ENCODE measurements around the gene HMG20A. TPM values are rescaled to one million over a fixed set of nuclear protein-coding genes. Genes with fewer than 3 reads are reported as not detected.
A peak's percentile ranks its signal among the peaks of the same experiment; 100 is the strongest.

Gene HMG20A
- total RNA-seq, 6 experiments from 2014 or later: 26.6 to 30.5 (median 28.3) TPM

DNA sequence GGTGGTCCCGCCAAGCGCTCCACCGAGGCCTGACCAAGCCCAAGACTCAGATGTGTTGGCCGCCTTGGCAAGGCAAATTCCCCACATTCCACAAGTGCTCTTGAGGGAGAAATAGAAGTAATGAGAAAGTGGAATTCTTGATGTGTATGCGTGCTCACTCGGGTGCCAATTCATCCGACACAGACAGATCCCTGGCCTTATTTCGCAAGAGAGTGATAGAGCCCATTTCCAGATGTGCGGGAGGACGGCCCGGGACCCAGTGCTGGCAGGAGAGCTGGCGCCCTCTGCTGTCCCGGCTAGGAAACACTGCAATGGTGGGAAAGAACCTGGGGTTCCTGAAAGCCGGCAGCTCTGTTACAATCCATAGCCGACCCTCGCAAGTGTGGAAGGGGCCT is 76.0 kb downstream of the HMG20A start:
- TF ChIP-seq, protein P1, sequence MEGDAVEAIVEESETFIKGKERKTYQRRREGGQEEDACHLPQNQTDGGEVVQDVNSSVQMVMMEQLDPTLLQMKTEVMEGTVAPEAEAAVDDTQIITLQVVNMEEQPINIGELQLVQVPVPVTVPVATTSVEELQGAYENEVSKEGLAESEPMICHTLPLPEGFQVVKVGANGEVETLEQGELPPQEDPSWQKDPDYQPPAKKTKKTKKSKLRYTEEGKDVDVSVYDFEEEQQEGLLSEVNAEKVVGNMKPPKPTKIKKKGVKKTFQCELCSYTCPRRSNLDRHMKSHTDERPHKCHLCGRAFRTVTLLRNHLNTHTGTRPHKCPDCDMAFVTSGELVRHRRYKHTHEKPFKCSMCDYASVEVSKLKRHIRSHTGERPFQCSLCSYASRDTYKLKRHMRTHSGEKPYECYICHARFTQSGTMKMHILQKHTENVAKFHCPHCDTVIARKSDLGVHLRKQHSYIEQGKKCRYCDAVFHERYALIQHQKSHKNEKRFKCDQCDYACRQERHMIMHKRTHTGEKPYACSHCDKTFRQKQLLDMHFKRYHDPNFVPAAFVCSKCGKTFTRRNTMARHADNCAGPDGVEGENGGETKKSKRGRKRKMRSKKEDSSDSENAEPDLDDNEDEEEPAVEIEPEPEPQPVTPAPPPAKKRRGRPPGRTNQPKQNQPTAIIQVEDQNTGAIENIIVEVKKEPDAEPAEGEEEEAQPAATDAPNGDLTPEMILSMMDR (IDR thresholded peaks at IDR 0.05): peak; percentile 97
- H3K27ac Mint-ChIP-seq: peak overlapping the region; percentile 90
- peak; percentile 95 for DNase-seq
- H3K27me3 Mint-ChIP-seq (ENCODE audit: insufficient read depth): peaks cover 2% of the 10 kb centered on the region
- no peaks in the 10 kb centered on the region for H3K36me3 Mint-ChIP-seq (ENCODE audit: low read depth)
- H3K9me3 Mint-ChIP-seq: no peaks in the 10 kb centered on the region
- peak overlapping the region; percentile 81 for H3K4me3 Mint-ChIP-seq
- peaks cover 88% of the 10 kb centered on the region for H3K4me1 Mint-ChIP-seq (ENCODE audit: low read depth)

DNA sequence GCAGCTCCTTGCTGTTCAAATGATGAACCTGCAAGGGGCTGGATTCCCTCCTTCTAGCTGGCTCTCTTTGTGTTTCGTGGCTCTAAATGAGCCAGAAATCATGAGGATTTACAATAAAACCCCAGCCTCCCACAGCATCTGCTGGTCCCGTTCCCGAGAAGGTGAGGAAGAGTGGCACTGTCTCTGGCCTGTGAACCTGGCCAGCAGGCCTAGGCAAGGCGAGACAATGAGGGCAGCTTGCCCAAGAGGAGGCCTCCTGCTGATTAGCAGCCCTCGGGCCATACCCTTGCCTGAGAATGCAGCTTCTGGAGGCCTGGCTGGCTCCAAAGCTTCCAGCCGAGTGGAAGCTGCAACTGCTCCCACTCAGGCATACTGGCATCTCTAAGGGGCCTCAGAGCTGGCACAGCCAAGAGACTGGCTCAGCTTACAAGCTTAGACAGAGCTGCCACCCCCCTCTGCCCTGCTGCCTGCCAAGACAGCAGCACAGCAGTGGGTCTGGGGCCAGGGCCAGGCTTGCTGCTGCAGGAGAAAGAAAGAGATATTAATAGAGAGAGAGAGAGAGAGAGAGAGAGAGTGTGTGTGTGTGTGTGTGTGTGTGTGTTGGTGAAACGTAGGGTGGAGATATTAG is 76.5 kb downstream of the HMG20A start:
- Mint-ChIP-seq H3K27ac (peak overlapping the region; percentile 90), H3K4me1 (ENCODE audit: low read depth) (peaks cover 88% of the 10 kb centered on the region), H3K4me3 (peak overlapping the region; percentile 81), H3K9me3 (no peaks in the 10 kb centered on the region), H3K27me3 (ENCODE audit: insufficient read depth) (peaks cover 3% of the 10 kb centered on the region), H3K36me3 (ENCODE audit: low read depth) (no peaks in the 10 kb centered on the region)
- peak; percentile 15 for DNase-seq
- TF ChIP-seq, protein P1 (IDR thresholded peaks at IDR 0.05): peak; percentile 71

DNA sequence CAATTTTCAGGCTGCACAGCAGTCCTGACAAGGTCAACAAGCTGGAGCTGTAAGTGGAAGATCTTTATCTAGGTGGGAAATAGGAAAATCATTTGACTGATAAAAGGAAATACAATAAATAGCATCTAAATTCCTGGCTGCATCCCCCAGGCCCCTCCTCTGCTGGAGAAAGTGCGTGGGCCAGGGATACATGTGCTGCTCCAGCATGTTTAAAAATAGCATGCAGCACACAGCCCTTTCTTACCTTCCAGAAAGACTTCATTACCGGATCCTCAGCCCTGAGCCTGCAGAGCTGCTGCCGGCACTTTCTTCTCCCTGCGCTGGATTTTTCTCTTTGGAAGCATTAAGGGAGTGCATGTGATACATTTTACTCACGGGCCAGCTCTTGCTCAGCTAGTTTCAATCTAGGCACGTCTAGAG is 77.3 kb downstream of the HMG20A start:
- Mint-ChIP-seq H3K27me3 (ENCODE audit: insufficient read depth) (peaks cover 5% of the 10 kb centered on the region), H3K4me3 (peak overlapping the region; percentile 81), H3K4me1 (ENCODE audit: low read depth) (peaks cover 81% of the 10 kb centered on the region), H3K27ac (peak overlapping the region; percentile 90; the same call in 1 of the 2 replicates), H3K36me3 (ENCODE audit: low read depth) (no peaks in the 10 kb centered on the region), H3K9me3 (no peaks in the 10 kb centered on the region)
- TF ChIP-seq, protein P1 (IDR thresholded peaks at IDR 0.05): no peak
- DNase-seq: peak; percentile 34

GRCh38 chr15:77499087-77499760 is 78.5 kb downstream of the HMG20A start:
- Mint-ChIP-seq H3K27ac (peak overlapping the region; percentile 5; the same call in 1 of the 2 replicates), H3K4me3 (no peak overlapping the region), H3K27me3 (ENCODE audit: insufficient read depth) (peaks cover 5% of the 10 kb centered on the region; the same call in 1 of the 2 replicates), H3K4me1 (ENCODE audit: low read depth) (peaks cover 68% of the 10 kb centered on the region), H3K9me3 (no peaks in the 10 kb centered on the region), H3K36me3 (ENCODE audit: low read depth) (no peaks in the 10 kb centered on the region)
- DNase-seq: no peak
- TF ChIP-seq, protein P1 (IDR thresholded peaks at IDR 0.05): no peak

DNA sequence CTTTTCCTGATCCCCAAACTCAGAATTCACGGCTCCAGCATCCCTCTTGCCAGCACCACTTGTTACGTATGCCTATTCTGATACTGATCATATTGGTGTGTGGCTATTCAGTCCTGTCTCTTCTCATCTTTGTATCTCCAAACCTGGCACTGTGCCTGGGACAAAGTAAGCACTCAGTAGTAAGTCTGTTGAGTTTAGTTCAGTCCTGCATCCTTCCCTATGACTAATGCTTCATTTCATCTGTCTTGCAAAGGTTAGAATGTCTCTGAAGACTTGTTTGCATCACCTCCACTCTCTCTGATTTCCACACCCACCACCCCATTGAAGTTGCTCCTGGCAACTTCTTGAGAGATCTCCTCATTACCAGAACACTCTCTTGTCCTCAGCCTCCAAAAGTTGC is 80.3 kb downstream of the HMG20A start:
- H3K4me3 Mint-ChIP-seq: no peak overlapping the region
- TF ChIP-seq, protein P1 (IDR thresholded peaks at IDR 0.05): no peak
- DNase-seq: peak; percentile 59
- no peak overlapping the region for H3K27ac Mint-ChIP-seq
- no peaks in the 10 kb centered on the region for H3K36me3 Mint-ChIP-seq (ENCODE audit: low read depth)
- peaks cover 50% of the 10 kb centered on the region for H3K4me1 Mint-ChIP-seq (ENCODE audit: low read depth)
- H3K27me3 Mint-ChIP-seq (ENCODE audit: insufficient read depth): peaks cover 5% of the 10 kb centered on the region; the same call in 1 of the 2 replicates
- no peaks in the 10 kb centered on the region for H3K9me3 Mint-ChIP-seq
